ENCODE results near the gene CRTC2. TPM values are rescaled to one million over a fixed set of nuclear protein-coding genes. Genes with fewer than 3 reads are reported as not detected.

CRTC2 gene
- total and polyA plus RNA-seq, 2 experiments from 2014 or later, result 10.6 to 20.7 TPM

DNA sequence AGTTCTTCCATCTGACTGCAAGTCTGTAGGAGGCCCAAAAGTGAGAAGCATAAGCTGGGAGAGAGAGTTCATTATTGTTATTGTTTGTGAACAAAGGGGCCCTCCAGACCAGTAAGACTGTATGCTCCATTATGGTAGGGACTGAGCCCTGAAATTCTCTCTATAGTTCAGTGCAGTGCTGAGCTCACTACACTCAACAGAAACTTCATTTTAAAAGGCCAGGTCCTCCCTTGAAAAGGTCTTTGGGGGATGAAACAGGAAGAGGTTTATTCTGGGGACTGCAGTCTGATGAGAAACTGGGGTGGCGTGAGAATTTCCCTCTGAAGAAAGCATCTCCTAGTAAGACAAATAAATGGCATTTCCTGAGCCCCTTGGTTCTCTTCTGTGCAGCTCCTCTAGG, 30.2 kb downstream of the CRTC2 start (continued):
- TF ChIP-seq, protein P1, sequence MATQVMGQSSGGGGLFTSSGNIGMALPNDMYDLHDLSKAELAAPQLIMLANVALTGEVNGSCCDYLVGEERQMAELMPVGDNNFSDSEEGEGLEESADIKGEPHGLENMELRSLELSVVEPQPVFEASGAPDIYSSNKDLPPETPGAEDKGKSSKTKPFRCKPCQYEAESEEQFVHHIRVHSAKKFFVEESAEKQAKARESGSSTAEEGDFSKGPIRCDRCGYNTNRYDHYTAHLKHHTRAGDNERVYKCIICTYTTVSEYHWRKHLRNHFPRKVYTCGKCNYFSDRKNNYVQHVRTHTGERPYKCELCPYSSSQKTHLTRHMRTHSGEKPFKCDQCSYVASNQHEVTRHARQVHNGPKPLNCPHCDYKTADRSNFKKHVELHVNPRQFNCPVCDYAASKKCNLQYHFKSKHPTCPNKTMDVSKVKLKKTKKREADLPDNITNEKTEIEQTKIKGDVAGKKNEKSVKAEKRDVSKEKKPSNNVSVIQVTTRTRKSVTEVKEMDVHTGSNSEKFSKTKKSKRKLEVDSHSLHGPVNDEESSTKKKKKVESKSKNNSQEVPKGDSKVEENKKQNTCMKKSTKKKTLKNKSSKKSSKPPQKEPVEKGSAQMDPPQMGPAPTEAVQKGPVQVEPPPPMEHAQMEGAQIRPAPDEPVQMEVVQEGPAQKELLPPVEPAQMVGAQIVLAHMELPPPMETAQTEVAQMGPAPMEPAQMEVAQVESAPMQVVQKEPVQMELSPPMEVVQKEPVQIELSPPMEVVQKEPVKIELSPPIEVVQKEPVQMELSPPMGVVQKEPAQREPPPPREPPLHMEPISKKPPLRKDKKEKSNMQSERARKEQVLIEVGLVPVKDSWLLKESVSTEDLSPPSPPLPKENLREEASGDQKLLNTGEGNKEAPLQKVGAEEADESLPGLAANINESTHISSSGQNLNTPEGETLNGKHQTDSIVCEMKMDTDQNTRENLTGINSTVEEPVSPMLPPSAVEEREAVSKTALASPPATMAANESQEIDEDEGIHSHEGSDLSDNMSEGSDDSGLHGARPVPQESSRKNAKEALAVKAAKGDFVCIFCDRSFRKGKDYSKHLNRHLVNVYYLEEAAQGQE (IDR thresholded peaks at IDR 0.05; ENCODE audit: unreplicated experiment), result no peak
- TF ChIP-seq ZNF114 (CRISPR knock-in tag; IDR thresholded peaks at IDR 0.05), result no peak

DNA sequence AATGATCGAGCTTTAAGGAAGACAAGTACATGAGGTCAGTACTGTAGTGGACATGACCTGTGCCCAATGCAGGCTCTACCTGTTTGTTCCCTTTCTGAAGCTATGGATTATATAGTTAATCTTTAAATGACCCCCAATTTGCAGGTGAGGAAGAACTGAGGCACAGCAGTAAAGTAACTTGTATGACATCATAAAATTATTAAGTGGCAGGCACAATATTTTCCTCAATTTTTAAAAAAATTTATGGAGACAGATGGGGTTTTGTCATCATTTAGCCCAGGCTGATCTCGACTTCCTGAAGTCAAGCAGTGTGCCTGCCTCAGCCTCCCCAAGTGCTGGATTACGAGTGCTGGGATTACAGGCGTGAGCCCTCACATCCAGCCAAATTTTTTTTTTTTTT, 32.0 kb downstream of the CRTC2 start:
- no peaks in the 10 kb centered on the region for H3K36me3 ChIP-seq (ENCODE audit: insufficient read depth)
- TF ChIP-seq, protein P2, sequence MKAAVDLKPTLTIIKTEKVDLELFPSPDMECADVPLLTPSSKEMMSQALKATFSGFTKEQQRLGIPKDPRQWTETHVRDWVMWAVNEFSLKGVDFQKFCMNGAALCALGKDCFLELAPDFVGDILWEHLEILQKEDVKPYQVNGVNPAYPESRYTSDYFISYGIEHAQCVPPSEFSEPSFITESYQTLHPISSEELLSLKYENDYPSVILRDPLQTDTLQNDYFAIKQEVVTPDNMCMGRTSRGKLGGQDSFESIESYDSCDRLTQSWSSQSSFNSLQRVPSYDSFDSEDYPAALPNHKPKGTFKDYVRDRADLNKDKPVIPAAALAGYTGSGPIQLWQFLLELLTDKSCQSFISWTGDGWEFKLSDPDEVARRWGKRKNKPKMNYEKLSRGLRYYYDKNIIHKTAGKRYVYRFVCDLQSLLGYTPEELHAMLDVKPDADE (IDR thresholded peaks at IDR 0.05), result no peak
- no peak for TF ChIP-seq CREB1 (CRISPR knock-in tag; IDR thresholded peaks at IDR 0.05; ENCODE audit: low read depth)
- TF ChIP-seq, protein P3, sequence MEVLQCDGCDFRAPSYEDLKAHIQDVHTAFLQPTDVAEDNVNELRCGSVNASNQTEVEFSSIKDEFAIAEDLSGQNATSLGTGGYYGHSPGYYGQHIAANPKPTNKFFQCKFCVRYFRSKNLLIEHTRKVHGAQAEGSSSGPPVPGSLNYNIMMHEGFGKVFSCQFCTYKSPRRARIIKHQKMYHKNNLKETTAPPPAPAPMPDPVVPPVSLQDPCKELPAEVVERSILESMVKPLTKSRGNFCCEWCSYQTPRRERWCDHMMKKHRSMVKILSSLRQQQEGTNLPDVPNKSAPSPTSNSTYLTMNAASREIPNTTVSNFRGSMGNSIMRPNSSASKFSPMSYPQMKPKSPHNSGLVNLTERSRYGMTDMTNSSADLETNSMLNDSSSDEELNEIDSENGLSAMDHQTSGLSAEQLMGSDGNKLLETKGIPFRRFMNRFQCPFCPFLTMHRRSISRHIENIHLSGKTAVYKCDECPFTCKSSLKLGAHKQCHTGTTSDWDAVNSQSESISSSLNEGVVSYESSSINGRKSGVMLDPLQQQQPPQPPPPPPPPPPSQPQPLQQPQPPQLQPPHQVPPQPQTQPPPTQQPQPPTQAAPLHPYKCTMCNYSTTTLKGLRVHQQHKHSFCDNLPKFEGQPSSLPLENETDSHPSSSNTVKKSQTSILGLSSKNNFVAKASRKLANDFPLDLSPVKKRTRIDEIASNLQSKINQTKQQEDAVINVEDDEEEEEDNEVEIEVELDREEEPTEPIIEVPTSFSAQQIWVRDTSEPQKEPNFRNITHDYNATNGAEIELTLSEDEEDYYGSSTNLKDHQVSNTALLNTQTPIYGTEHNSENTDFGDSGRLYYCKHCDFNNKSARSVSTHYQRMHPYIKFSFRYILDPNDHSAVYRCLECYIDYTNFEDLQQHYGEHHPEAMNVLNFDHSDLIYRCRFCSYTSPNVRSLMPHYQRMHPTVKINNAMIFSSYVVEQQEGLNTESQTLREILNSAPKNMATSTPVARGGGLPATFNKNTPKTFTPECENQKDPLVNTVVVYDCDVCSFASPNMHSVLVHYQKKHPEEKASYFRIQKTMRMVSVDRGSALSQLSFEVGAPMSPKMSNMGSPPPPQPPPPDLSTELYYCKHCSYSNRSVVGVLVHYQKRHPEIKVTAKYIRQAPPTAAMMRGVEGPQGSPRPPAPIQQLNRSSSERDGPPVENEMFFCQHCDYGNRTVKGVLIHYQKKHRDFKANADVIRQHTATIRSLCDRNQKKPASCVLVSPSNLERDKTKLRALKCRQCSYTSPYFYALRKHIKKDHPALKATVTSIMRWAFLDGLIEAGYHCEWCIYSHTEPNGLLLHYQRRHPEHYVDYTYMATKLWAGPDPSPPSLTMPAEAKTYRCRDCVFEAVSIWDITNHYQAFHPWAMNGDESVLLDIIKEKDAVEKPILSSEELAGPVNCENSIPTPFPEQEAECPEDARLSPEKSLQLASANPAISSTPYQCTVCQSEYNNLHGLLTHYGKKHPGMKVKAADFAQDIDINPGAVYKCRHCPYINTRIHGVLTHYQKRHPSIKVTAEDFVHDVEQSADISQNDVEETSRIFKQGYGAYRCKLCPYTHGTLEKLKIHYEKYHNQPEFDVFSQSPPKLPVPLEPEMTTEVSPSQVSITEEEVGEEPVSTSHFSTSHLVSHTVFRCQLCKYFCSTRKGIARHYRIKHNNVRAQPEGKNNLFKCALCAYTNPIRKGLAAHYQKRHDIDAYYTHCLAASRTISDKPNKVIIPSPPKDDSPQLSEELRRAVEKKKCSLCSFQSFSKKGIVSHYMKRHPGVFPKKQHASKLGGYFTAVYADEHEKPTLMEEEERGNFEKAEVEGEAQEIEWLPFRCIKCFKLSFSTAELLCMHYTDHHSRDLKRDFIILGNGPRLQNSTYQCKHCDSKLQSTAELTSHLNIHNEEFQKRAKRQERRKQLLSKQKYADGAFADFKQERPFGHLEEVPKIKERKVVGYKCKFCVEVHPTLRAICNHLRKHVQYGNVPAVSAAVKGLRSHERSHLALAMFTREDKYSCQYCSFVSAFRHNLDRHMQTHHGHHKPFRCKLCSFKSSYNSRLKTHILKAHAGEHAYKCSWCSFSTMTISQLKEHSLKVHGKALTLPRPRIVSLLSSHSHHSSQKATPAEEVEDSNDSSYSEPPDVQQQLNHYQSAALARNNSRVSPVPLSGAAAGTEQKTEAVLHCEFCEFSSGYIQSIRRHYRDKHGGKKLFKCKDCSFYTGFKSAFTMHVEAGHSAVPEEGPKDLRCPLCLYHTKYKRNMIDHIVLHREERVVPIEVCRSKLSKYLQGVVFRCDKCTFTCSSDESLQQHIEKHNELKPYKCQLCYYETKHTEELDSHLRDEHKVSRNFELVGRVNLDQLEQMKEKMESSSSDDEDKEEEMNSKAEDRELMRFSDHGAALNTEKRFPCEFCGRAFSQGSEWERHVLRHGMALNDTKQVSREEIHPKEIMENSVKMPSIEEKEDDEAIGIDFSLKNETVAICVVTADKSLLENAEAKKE (CRISPR knock-in tag; IDR thresholded peaks at IDR 0.05), result no peak
- DNase-seq (ENCODE audit: low spot score), result no peak
- H3K27ac Mint-ChIP-seq, result no peak overlapping the region
- peaks cover 5% of the 10 kb centered on the region; the same call in 2 of the 3 replicates for H3K4me1 Mint-ChIP-seq
- H3K4me3 ChIP-seq, result no peak overlapping the region
- peaks cover 19% of the 10 kb centered on the region; the same call in 1 of the 2 replicates for H3F3A ChIP-seq (replicated peaks; ENCODE audit: low read depth)
- peaks cover 5% of the 10 kb centered on the region for H4K20me1 ChIP-seq (replicated peaks; ENCODE audit: insufficient read depth)
- no peaks in the 10 kb centered on the region for H3K27me3 ChIP-seq (ENCODE audit: insufficient read depth)
- no peaks in the 10 kb centered on the region; the same call in 2 of the 3 replicates for H3K9me3 Mint-ChIP-seq
- no peaks in the 10 kb centered on the region for H3K9me2 ChIP-seq (ENCODE audit: insufficient read depth)
- H2AFZ ChIP-seq, result no peak overlapping the region
- H3K27ac ChIP-seq (ENCODE audit: low read depth), result no peak overlapping the region
- peaks cover 4% of the 10 kb centered on the region for H3K4me1 ChIP-seq (ENCODE audit: insufficient read depth)
- H3K27me3 Mint-ChIP-seq (ENCODE audit: insufficient read depth, low read depth, poor library complexity), result peaks cover 17% of the 10 kb centered on the region
- no peak overlapping the region for H3K4me3 Mint-ChIP-seq
- peaks cover 12% of the 10 kb centered on the region; the same call in 2 of the 3 replicates for H3K36me3 Mint-ChIP-seq (ENCODE audit: low read depth)
- H3K79me2 ChIP-seq (replicated peaks; ENCODE audit: insufficient read depth), result peaks cover 8% of the 10 kb centered on the region
- H3K4me2 ChIP-seq, result no peak overlapping the region
- no peak for ATAC-seq
